Measurements from ENCODE around the gene ZNF684.

DNA sequence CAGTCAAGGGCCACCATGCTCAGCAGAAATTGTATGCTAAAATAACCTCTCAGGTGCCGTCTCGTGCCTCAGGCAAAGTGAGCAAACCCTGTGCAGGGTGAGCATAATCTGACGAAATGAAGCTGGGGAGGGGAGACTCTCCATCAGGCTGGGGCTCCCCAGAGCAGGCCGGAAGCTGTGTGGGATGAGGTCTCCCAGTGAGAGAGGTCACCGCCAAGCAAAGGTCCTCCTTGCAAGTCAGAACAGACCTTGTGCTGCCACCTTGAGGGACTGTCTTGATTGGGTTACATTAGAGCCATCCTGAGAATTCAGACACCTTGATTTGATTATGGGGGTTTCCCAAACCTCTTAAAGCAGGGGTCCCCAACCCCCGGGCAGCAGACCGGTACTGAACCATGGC is 64.2 kb downstream of the ZNF684 start:
- TF ChIP-seq, protein P1, sequence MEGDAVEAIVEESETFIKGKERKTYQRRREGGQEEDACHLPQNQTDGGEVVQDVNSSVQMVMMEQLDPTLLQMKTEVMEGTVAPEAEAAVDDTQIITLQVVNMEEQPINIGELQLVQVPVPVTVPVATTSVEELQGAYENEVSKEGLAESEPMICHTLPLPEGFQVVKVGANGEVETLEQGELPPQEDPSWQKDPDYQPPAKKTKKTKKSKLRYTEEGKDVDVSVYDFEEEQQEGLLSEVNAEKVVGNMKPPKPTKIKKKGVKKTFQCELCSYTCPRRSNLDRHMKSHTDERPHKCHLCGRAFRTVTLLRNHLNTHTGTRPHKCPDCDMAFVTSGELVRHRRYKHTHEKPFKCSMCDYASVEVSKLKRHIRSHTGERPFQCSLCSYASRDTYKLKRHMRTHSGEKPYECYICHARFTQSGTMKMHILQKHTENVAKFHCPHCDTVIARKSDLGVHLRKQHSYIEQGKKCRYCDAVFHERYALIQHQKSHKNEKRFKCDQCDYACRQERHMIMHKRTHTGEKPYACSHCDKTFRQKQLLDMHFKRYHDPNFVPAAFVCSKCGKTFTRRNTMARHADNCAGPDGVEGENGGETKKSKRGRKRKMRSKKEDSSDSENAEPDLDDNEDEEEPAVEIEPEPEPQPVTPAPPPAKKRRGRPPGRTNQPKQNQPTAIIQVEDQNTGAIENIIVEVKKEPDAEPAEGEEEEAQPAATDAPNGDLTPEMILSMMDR (IDR thresholded peaks at IDR 0.05) = no peak
- no peak for TF ChIP-seq POLR2A (IDR thresholded peaks at IDR 0.05)
